Measurements from ENCODE around the gene NT5C3A.
A peak's percentile ranks its signal among the peaks of the same experiment; 100 is the strongest.
"Not testable (repeated sequence)": the region's sequence is repeated elsewhere in the genome, so short reads cannot be mapped to it uniquely, and the experiment has no call there.

NT5C3A gene

GRCh38 chr7:33062023-33062781, at the start of gene NT5C3A:
NT5C3A (minus strand) TSS chr7:33062776; CDS start chr7:33062705, 71 bp downstream.
- peak in 2 of 3 experiments; percentile 10 to 34 for DNase-seq (ENCODE audit: low read depth in 3 of 3)

GRCh38 chr7:33111614-33112013, 49.0 kb upstream of the NT5C3A start:
- DNase-seq (ENCODE audit: low read depth in 3 of 3), result no peak

- DNase-seq (ENCODE audit: low read depth in 3 of 3), result no peak
Observed at GRCh38 chr7:33109758-33110238, 47.2 kb upstream of the NT5C3A start.

- peak; percentile 55 to 77 (median 62) for DNase-seq (ENCODE audit: low read depth in 3 of 3)
Observed at GRCh38 chr7:33109005-33109757, 46.6 kb upstream of the NT5C3A start, which contains the start of gene RP9. RP9 (minus strand) TSS chr7:33109404; CDS start chr7:33109372, 32 bp downstream.

GRCh38 chr7:33108554-33109004, 46.0 kb upstream of the NT5C3A start:
- DNase-seq (ENCODE audit: low read depth in 3 of 3), result peak in 1 of 3 experiments; percentile 18

GRCh38 chr7:33107136-33108066, 44.8 kb upstream of the NT5C3A start:
- DNase-seq (ENCODE audit: low read depth in 3 of 3), result peak in 1 of 3 experiments; percentile 5

- DNase-seq (ENCODE audit: low read depth in 3 of 3), result no peak
Observed at GRCh38 chr7:33101906-33102305, 39.3 kb upstream of the NT5C3A start.

- no peak for DNase-seq (ENCODE audit: low read depth in 3 of 3)
Observed at GRCh38 chr7:33100770-33101169, 38.2 kb upstream of the NT5C3A start.

- no peak for DNase-seq (ENCODE audit: low read depth in 3 of 3)
Observed at GRCh38 chr7:33099154-33099940, 36.8 kb upstream of the NT5C3A start.

GRCh38 chr7:33094745-33095275, 32.2 kb upstream of the NT5C3A start:
- DNase-seq (ENCODE audit: low read depth in 3 of 3), result not testable (repeated sequence)

GRCh38 chr7:33093266-33093665, 30.7 kb upstream of the NT5C3A start:
- no peak for DNase-seq (ENCODE audit: low read depth in 3 of 3)

- DNase-seq (ENCODE audit: low read depth in 3 of 3), result no peak
Observed at GRCh38 chr7:33091641-33092191, 29.1 kb upstream of the NT5C3A start.

GRCh38 chr7:33091111-33091531, 28.5 kb upstream of the NT5C3A start:
- no peak for DNase-seq (ENCODE audit: low read depth in 3 of 3)

GRCh38 chr7:33089142-33089541, 26.6 kb upstream of the NT5C3A start:
- DNase-seq (ENCODE audit: low read depth in 3 of 3), result no peak

- DNase-seq (ENCODE audit: low read depth in 3 of 3), result no peak
Observed at GRCh38 chr7:33087858-33088257, 25.3 kb upstream of the NT5C3A start.

GRCh38 chr7:33087356-33087755, 24.8 kb upstream of the NT5C3A start:
- no peak for DNase-seq (ENCODE audit: low read depth in 3 of 3)

GRCh38 chr7:33079763-33080690, 17.5 kb upstream of the NT5C3A start:
- no peak for DNase-seq (ENCODE audit: low read depth in 3 of 3)

- DNase-seq (ENCODE audit: low read depth in 3 of 3), result no peak
Observed at GRCh38 chr7:33079096-33079495, 16.5 kb upstream of the NT5C3A start.

GRCh38 chr7:33076737-33077136, 14.2 kb upstream of the NT5C3A start:
- no peak for DNase-seq (ENCODE audit: low read depth in 3 of 3)
